ENCODE measurements around the gene S1PR3. TPM values are rescaled to one million over a fixed set of nuclear protein-coding genes. Genes with fewer than 3 reads are reported as not detected.

The S1PR3 gene
- total and polyA plus RNA-seq, 12 donors = 10.0 to 108 (median 61.6) TPM

- TF ChIP-seq POLR2A (IDR thresholded peaks at IDR 0.05) = peak in 1 of 2 donors; percentile 15
- TF ChIP-seq, protein P1, sequence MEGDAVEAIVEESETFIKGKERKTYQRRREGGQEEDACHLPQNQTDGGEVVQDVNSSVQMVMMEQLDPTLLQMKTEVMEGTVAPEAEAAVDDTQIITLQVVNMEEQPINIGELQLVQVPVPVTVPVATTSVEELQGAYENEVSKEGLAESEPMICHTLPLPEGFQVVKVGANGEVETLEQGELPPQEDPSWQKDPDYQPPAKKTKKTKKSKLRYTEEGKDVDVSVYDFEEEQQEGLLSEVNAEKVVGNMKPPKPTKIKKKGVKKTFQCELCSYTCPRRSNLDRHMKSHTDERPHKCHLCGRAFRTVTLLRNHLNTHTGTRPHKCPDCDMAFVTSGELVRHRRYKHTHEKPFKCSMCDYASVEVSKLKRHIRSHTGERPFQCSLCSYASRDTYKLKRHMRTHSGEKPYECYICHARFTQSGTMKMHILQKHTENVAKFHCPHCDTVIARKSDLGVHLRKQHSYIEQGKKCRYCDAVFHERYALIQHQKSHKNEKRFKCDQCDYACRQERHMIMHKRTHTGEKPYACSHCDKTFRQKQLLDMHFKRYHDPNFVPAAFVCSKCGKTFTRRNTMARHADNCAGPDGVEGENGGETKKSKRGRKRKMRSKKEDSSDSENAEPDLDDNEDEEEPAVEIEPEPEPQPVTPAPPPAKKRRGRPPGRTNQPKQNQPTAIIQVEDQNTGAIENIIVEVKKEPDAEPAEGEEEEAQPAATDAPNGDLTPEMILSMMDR (IDR thresholded peaks at IDR 0.05) = peak in 1 of 6 experiments; percentile 20
- no peaks in the 10 kb centered on the region for H3K27me3 ChIP-seq
- H3K4me3 ChIP-seq = no peak overlapping the region
- peaks cover 11 to 59% of the 10 kb centered on the region in 2 donors for H3K4me1 ChIP-seq (replicated peaks in 1 of 2)
- H3K36me3 ChIP-seq (replicated peaks in 1 of 2) = peaks cover 0 to 4% of the 10 kb centered on the region in 2 donors
- 4 to 15% (median 8%) methylated on average over 2 of the region's 2 CpGs for WGBS, 4 donors
- intact Hi-C loops (cut with DNase I) = no loop called here
- H3K9me3 ChIP-seq (replicated peaks in 1 of 3) = no peaks in the 10 kb centered on the region
- DNase-seq = peak in 1 of 7 donors; percentile 66
- peak overlapping the region; percentile 38 to 87 (median 60) for H3K27ac ChIP-seq
Measured at GRCh38 chr9:88998503-88998902, 7.2 kb downstream of the S1PR3 start.

- DNase-seq = peak; percentile 90 to 97 (median 96)
- peaks cover 11 to 58% of the 10 kb centered on the region in 2 donors for H3K4me1 ChIP-seq (replicated peaks in 1 of 2)
Measured at GRCh38 chr9:88998911-88999310, 7.6 kb downstream of the S1PR3 start.

GRCh38 chr9:89000371-89000781, 9.1 kb downstream of the S1PR3 start:
- H3K9me3 ChIP-seq (replicated peaks in 1 of 3) = no peaks in the 10 kb centered on the region
- DNase-seq = peak in 1 of 7 donors; percentile 21
- no peaks in the 10 kb centered on the region for H3K27me3 ChIP-seq
- H3K4me3 ChIP-seq = no peak overlapping the region
- intact Hi-C loops (cut with DNase I) = loop anchor here in 1 of 2 donors (5.0 kb wide), 1 partner anchor 408 kb away; no protein-coding TSS in a partner anchor
- peak overlapping the region in 3 of 5 donors; percentile 34 to 69 (median 68) for H3K27ac ChIP-seq
- TF ChIP-seq POLR2A (IDR thresholded peaks at IDR 0.05) = no peak
- TF ChIP-seq, protein P1 (IDR thresholded peaks at IDR 0.05) = no peak
- peaks cover 0 to 4% of the 10 kb centered on the region in 2 donors for H3K36me3 ChIP-seq (replicated peaks in 1 of 2)
- WGBS, 4 donors = 73 to 84% (median 81%) methylated on average over 6 to 9 of the region's 9 CpGs
- H3K4me1 ChIP-seq (replicated peaks in 1 of 2) = peaks cover 5 to 46% of the 10 kb centered on the region in 2 donors

More at GRCh38 chr9:88998911-88999310, 7.6 kb downstream of the S1PR3 start:
- no peak for TF ChIP-seq POLR2A (IDR thresholded peaks at IDR 0.05)
- TF ChIP-seq, protein P1 (IDR thresholded peaks at IDR 0.05) = no peak
- H3K9me3 ChIP-seq (replicated peaks in 1 of 3) = no peaks in the 10 kb centered on the region
- H3K4me3 ChIP-seq = no peak overlapping the region
- 22 to 31% (median 23%) methylated on average over 4 to 9 of the region's 9 CpGs for WGBS, 4 donors
- peak overlapping the region; percentile 39 to 87 (median 67) for H3K27ac ChIP-seq
- intact Hi-C loops (cut with DNase I) = no loop called here
- H3K36me3 ChIP-seq (replicated peaks in 1 of 2) = peaks cover 0 to 4% of the 10 kb centered on the region in 2 donors
- no peaks in the 10 kb centered on the region for H3K27me3 ChIP-seq

GRCh38 chr9:89000973-89001916, 10.0 kb downstream of the S1PR3 start:
- no peak overlapping the region for H3K4me3 ChIP-seq
- H3K36me3 ChIP-seq (replicated peaks in 1 of 2) = peaks cover 0 to under 1% of the 10 kb centered on the region in 2 donors
- WGBS, 4 donors = 28 to 35% (median 31%) methylated on average over 31 to 52 of the region's 52 CpGs
- intact Hi-C loops (cut with DNase I) = loop anchor here in 1 of 2 donors (5.0 kb wide), 1 partner anchor 409 kb away; no protein-coding TSS in a partner anchor
- peak; percentile 89 to 97 (median 94) for DNase-seq
- H3K4me1 ChIP-seq (replicated peaks in 1 of 2) = peaks cover 5 to 43% of the 10 kb centered on the region in 2 donors
- TF ChIP-seq, protein P1 (IDR thresholded peaks at IDR 0.05) = peak; percentile 55 to 91 (median 86)
- no peak for TF ChIP-seq POLR2A (IDR thresholded peaks at IDR 0.05)
- no peaks in the 10 kb centered on the region for H3K9me3 ChIP-seq (replicated peaks in 1 of 3)
- peak overlapping the region in 3 of 5 donors; percentile 34 to 69 (median 68) for H3K27ac ChIP-seq
- no peaks in the 10 kb centered on the region for H3K27me3 ChIP-seq
